ENCODE measurements around the gene IFT25.

- TF ChIP-seq POLR2A (IDR thresholded peaks at IDR 0.05), result no peak
- TF ChIP-seq POLR2AphosphoS5 (IDR thresholded peaks at IDR 0.05), result no peak
- no peak for TF ChIP-seq CTCF (IDR thresholded peaks at IDR 0.05)
These were observed 18.6 kb upstream of the IFT25 start for GRCh38 chr1:53964109-53964508.

All from gastroesophageal sphincter (tissue), 3 donors.